HT-29 (cell line): ENCODE results near the gene DAPK2. TPM values are rescaled to one million over a fixed set of nuclear protein-coding genes. Genes with fewer than 3 reads are reported as not detected.

Experiments
- DNase-seq: peaks from one replicate; pipeline ENCODE4 v3.0.0-alpha.2; 2015; ENCODE audit warnings: low spot score
- total RNA-seq: library from RNA; depleted of rRNA; stranded (reverse); fragments of >200 nt; shearing (Covaris generic); gene quantifications from 2 replicates; pipeline ENCODE4 v1.2.3, GENCODE V29; 2014

Gene DAPK2
- total RNA-seq, 1 experiment from 2014 or later, result 4.4 TPM

- no peak for DNase-seq
Observed at GRCh38 chr15:63998489-63998888, 47.8 kb downstream of the DAPK2 start.

DNA sequence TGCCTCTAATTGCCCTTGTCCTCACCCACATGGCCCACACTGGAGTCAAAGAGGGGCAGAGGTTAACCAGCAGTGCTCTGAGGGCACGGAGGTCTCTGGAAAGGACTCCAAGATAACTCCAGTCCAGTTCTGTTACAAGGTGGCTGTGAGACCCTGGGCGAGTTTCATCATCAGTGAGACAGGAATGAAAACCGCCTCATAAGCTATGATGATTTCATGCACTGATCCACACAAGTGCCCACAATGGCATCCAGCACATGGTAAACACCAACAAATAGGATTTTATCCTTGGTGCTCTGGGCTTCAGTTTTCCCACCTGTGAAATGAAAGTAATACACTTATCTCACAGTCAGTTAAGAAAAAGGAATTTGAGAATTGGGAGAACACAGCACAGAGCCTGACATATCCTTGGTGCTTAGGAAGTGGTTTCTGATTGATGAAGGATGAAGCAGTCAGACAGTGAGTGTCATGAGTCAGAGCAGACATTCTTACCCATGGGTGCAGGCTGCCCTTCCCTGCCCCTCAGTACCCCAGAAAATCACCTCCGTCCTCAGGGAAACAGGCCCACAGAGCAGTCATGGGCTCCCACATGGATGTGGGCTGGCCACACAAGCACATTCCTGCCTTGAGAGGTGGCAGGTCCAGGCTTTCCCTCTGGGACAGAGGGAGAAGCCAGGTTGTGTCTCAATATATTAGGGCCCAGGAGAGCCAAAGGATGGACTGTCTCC lies 48.4 kb downstream of the DAPK2 start:
- DNase-seq, result no peak

DNA sequence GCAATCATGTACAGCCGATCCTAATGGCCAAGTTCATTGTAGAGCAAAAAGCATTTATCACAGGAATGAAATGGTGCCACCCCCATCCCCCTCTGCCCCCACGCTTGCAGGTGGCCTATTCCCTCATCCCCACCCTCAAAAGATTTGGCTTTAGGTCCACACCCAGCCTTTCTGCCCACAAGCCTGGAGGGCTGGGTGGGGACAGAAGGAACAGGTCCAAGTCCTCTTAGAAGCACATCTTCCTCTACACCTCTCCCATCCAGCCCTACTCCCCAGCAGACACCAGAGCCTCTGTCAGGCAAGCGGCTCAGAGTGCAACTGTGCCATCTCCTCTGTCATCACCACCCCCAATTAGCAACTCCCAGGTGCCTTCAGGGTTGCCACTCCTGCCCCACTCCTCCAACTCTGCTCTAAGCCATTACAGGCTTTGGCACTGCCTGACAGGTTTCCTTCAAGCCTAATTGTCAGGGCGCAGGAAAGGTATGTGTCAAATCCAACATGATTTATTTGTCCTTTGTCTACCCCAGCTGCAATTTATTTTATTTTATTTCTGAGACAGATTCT lies 49.4 kb downstream of the DAPK2 start:
- DNase-seq, result no peak

- no peak for DNase-seq
Observed at GRCh38 chr15:63995789-63996188, 50.5 kb downstream of the DAPK2 start.

- no peak for DNase-seq
Observed at GRCh38 chr15:63994073-63994600, 52.1 kb downstream of the DAPK2 start.

DNA sequence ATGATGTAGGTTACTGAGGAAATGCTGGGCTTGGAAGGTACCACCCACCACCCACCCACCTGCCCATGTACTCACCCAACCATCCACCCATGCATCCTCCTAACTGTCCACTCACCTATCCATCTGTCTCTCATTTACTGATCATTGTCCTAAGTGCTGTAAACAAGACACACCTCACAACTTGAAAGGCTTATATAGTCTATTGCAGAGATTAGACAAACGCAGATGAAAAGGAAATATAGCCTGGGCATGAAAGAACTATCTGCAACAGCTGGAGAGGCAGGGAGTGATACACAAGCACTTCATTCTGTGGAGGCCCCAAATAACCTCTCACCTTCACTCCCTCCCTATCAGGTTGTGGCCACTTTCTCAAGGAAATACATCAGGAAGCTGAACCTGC lies 54.0 kb downstream of the DAPK2 start:
- no peak for DNase-seq

- DNase-seq, result no peak
Observed at GRCh38 chr15:63991706-63992105, 54.6 kb downstream of the DAPK2 start.

- DNase-seq, result no peak
Observed at GRCh38 chr15:63990454-63990853, 55.8 kb downstream of the DAPK2 start.

- no peak for DNase-seq
Observed at GRCh38 chr15:63987796-63988378, 58.4 kb downstream of the DAPK2 start.

DNA sequence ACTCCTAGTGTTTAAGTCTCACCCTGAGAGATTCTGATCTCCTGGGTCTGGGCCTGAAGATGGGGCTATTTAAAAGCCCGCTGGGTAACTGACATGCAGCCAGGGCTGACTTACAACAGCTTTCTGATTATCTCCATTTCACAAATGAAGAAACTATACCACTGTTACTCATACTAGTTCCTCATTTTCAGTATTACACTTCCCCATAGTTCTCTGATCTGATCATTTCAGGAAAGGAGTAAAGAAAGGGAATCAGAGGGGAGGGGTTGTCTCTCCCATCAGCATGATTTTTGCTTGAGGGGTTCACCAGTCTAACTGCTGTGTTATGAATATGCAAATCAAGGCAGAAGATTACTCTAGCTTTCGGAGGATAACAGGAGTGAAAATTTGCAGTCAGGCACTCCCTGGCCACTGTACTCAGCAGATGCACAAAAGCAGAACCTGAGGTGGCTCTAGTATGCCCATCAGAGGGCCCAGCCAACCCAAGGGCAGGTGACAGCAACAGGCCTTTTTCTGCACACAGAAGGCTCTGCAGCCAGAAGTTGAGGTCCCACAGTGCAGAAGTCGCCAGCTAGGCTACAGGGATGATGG lies 59.4 kb downstream of the DAPK2 start:
- DNase-seq, result no peak

DNA sequence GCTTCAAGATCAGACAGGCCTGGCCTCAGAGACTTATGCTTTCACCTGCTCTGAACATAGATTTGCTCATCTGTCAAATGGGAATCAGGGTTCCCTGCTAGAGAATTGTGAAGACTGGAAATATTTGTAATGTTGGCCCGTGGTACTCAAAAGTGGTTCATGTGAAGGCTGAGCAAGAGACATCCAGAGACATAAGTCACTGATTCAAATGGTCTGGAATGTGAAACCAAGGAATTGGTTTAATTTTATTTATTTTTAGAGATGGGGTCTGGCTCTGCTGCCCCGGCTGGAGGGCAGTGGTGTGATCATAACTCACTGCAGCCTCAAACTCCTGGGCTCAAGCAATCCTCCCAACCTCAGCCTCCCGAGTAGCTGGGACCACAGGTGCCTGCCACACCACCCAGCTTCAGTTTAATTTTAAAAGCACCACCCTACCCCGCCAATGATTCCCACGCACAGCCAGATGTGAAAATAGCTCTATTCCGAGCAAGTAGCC lies 60.1 kb downstream of the DAPK2 start:
- no peak for DNase-seq

GRCh38 chr15:63985221-63986184 lies 60.8 kb downstream of the DAPK2 start:
- no peak for DNase-seq

DNA sequence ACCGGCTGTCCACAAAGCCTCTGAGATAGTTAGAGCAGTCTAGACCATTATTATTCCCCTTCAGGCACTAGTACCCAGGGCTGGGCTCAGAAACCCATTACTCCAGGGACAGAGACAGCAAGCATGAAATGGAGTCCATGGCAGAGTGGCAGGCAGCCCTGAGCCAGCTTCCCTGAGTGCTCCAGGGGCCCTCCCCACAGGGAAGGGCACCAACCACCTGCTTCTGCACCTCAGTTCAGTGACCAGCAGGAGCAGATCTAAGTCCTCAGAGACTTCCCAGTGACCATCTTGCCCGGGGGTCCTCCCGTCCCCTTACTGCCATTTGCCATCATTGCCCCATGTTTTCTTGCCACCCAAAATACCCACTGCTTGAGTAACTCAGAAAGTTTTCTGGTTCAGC lies 62.0 kb downstream of the DAPK2 start:
- no peak for DNase-seq

- DNase-seq, result no peak
Observed at GRCh38 chr15:63983061-63983711, 63.1 kb downstream of the DAPK2 start.

DNA sequence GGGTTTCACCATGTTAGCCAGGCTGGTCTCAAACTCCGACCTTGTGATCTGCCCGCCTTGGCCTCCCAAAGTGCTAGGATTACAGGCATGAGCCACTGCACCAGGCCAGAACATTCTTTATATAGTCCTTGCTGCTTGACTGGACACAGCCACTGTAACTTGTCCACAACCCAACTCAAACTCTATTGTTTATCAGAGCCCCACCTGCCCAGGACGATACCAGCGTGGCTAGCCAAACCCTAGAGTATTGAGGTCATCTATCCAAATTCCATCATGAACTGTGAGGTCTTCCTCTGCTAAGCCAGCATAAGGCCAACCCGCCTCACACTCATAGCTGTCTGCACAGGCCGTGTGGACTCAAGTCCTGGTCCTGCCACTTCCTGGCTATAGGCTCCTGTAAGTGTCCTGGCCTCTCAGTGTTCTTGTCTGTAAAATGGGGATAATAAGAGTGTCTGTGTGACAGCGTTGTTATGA lies 63.9 kb downstream of the DAPK2 start:
- DNase-seq, result no peak

DNA sequence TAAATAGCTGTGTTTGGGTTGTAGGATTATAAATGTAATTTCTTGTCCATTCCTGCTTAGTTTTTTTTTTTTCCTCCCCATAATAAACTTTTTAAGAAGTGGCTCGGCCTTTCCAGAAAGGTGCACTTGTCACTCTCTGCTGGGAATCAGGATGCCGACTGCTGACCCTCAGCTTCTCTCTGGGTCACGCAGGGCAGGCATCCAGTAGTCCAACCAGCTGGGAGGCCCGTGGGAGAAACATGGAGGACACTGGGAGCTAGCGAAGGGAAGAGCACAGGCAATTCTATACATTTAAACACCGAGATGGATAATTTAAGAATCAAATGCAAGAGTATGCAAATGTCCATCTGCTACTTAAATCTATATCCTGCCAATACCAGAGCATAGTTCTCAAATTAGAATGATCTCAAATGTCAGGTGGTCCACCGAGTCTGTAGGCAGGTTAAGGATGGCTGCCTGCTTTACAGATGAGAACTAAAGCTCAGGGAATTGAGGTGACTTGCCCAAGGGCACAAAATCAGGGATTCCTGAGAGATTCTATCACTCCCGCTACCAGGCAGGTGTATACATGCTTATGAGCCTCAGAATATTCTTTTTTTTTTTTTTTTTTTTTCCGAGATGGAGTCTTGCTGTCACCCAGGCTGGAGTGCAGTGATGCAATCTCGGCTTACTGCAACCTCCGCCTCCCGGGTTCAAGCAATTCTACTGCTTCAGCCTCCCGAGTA lies 64.5 kb downstream of the DAPK2 start:
- DNase-seq, result no peak

GRCh38 chr15:63979262-63979793 lies 67.0 kb downstream of the DAPK2 start:
- DNase-seq, result no peak

- no peak for DNase-seq
Observed at GRCh38 chr15:63978511-63979261, 67.6 kb downstream of the DAPK2 start.

DNA sequence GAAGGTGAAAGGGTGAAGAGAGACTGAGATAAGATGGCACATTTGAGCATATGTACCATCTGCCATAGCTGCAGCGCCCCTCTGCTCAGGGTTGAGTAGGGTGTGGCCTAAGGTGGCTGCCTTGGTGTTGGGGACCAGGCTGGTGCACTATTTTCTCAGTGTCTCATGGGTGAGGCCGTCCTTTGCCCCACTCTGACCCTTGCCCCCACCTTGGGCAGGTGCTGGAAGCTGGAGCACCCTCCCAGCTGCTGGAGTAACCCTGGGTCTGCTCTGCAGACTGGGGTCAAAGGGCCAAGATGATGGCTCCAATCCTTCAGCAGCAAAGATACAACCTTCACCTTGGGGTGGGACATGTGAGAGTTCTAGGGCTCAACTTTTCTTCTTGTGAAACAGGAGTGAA lies 69.2 kb downstream of the DAPK2 start:
- DNase-seq, result no peak
